K562 (cell line): ENCODE measurements around the gene WDR76. TPM values are rescaled to one million over a fixed set of nuclear protein-coding genes. Genes with fewer than 3 reads are reported as not detected.
A peak's percentile ranks its signal among the peaks of the same experiment; 100 is the strongest.

ENCODE experiments used
- ARID2 ChIP-seq: fragments of 450-650 bp; IDR thresholded peaks from 2 replicates; pipeline ENCODE4 v1.6.1; 2017; ENCODE audit warnings: antibody characterized with exemption, mild to moderate bottlenecking
- DPF2 ChIP-seq: fragments of 450-650 bp; IDR thresholded peaks from 2 replicates; pipeline ENCODE4 v1.6.1; 2016
- ELF2 ChIP-seq: fragments of 250-450 bp; sonication (Bioruptor Pico); IDR thresholded peaks from 2 replicates; pipeline ENCODE4 v1.5.0; 2021; ENCODE audit warnings: mild to moderate bottlenecking
- ETS2 ChIP-seq: IDR thresholded peaks from 2 replicates; pipeline ENCODE4 v1.6.1; 2016; ENCODE audit warnings: borderline replicate concordance, missing genetic modification characterization, mild to moderate bottlenecking, moderate library complexity, missing compliant biosample characterization; ENCODE audit not compliant: poor library complexity, severe bottlenecking
- FOXA3 ChIP-seq, 2 experiments: fragments of 450-650 bp in 1 of 2; sonication (generic) in 1 of 2; formaldehyde crosslinking; IDR thresholded peaks in 1 of 2; conservative IDR thresholded peaks in 1 of 2; 2 replicates each; pipeline versions ENCODE4 v1.4.0 to v1.8.0; 2020 to 2022; ENCODE audit warnings: mild to moderate bottlenecking in 2 of 2, missing genetic modification reagents in 1 of 2
- HNRNPL ChIP-seq: fragments of 200-400 bp; formaldehyde crosslinking; IDR thresholded peaks from 2 replicates; pipeline ENCODE4 v1.6.1; 2017; ENCODE audit warnings: low read depth, mild to moderate bottlenecking, low read length
- SOX6 ChIP-seq: fragments of 450-650 bp; IDR thresholded peaks from 2 replicates; pipeline ENCODE4 v1.6.1; 2014; ENCODE audit warnings: mild to moderate bottlenecking
- TCF3 ChIP-seq: sonication (generic); formaldehyde crosslinking; IDR thresholded peaks from 2 replicates; pipeline ENCODE4 v1.4.0; 2020; ENCODE audit warnings: mild to moderate bottlenecking, missing genetic modification reagents
- VEZF1 ChIP-seq: fragments of 200-800 bp; sonication (Bioruptor generic); IDR thresholded peaks from 2 replicates; pipeline ENCODE4 v1.6.1; 2017; ENCODE audit warnings: missing genetic modification characterization, missing compliant biosample characterization
- ZFX ChIP-seq: sonication (generic); formaldehyde crosslinking; IDR thresholded peaks from 2 replicates; pipeline ENCODE4 v1.8.0; 2022; ENCODE audit warnings: mild to moderate bottlenecking, missing genetic modification reagents, moderate library complexity
- ZNF507 ChIP-seq: conservative IDR thresholded peaks from 2 replicates; pipeline ENCODE4 v1.6.1; 2017; ENCODE audit warnings: missing genetic modification characterization, missing compliant biosample characterization
- ZNF668 ChIP-seq: fragments of 250-450 bp; sonication (Bioruptor Pico); IDR thresholded peaks from 2 replicates; pipeline ENCODE4 v1.8.0; 2022; ENCODE audit warnings: mild to moderate bottlenecking, inconsistent platforms
- ZNF75A ChIP-seq: fragments of 450-650 bp; formaldehyde crosslinking; IDR thresholded peaks from 2 replicates; pipeline ENCODE4 v1.4.0; 2020; ENCODE audit warnings: mild to moderate bottlenecking
- polyA plus RNA-seq, 8 experiments: library from polyadenylated mRNA; depleted of rRNA in 4 of 8; stranded (reverse) in 5 of 8; unstranded in 3 of 8; fragments of >200 nt; fragmentation: Nextera tagmentation in 2 of 8; fragmentation: Illumina TruSeq in 1 of 8; extraction: Ambion mirVana in 2 of 8; extraction: Trizol in 1 of 8; gene quantifications; 2 replicates each; pipeline versions ENCODE4 v1.2.1 to v1.2.3, GENCODE V29; 2011 to 2014; ENCODE audit warnings: inconsistent platforms in 1 of 8, missing spikeins in 1 of 8
- total RNA-seq, 7 experiments: library from RNA; depleted of rRNA in 6 of 7; stranded (reverse); fragments of >200 nt in 6 of 7; fragmentation: Illumina TruSeq in 2 of 7; extraction: Trizol in 2 of 7; gene quantifications; 2 replicates each; pipeline versions ENCODE4 v1.2.1 to v1.2.3, GENCODE V29; 2011 to 2021; ENCODE audit warnings: low replicate concordance in 1 of 7
- TF ChIP-seq, protein P1 (sequence below): fragments of 250-450 bp; sonication (Bioruptor Pico); IDR thresholded peaks from 2 replicates; pipeline ENCODE4 v1.4.0; 2020
- TF ChIP-seq, protein P2 (sequence below): sonication (generic); formaldehyde crosslinking; IDR thresholded peaks from 2 replicates; pipeline ENCODE4 v1.8.0; 2022; ENCODE audit warnings: mild to moderate bottlenecking, missing genetic modification reagents

The WDR76 gene
- total and polyA plus RNA-seq, 9 of the 15 experiments (the other 6 are each of a cell fraction or from before 2014, with no cell fraction given): 9.8 to 69.5 (median 44.4) TPM

DNA sequence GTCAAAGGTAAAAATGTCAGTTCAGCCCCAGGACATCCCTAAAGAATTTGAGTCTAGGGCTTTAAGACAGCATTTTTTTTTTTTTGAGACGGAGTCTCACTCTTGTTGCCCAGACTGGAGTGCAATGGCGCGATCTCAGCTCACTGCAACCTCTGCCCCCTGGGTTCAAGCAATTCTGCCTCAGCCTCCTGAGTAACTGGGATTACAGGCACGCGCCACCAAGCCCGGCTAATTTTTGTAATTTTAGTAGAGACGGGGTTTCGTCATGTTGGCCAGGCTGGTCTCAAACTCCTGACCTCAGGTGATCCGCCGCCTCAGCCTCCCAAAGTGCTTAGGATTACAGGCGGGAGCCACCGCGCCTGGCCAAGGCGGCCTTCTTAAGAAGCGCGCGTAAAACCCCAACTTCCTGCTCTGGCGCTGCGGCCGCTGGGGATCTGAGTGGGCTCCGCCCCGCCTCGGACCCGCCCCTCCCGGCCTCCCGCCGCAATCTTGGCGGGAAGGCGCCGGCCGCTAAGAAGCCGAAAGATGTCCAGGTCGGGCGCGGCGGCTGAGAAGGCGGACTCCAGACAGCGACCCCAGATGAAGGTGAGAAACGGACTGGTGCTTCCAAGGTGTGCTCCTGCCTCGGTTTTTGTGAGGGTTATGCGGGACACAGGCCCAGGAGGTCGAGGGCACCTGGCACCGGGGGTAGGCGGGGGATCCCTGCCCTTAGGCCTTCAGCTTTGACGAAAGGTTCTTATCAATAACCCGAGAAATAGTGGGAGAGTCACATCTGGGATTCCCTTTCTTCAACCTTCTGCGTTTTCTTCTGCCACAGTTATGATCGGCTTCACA, at the start of gene WDR76 (continued):
- TF ChIP-seq TCF3 (CRISPR knock-in tag) (no peak), ZNF668 (CRISPR knock-in tag) (peak; percentile 51; the same call in 1 of the 2 replicates), SOX6 (peak; percentile 41; the same call in 1 of the 2 replicates), ZFX (CRISPR knock-in tag) (peak; percentile 67), HNRNPL (no peak), VEZF1 (CRISPR knock-in tag) (peak; percentile 45), ZNF75A (CRISPR knock-in tag) (no peak), FOXA3 (CRISPR knock-in tag; conservative IDR thresholded peaks at IDR 0.05 in 1 of 2, IDR thresholded peaks at IDR 0.05 in 1 of 2) (peak in 1 of 2 experiments; percentile 84; a peak in 2 of 4 replicates), ELF2 (CRISPR knock-in tag) (0 out of 2 replicates have a peak, but pooled peaks have one; percentile 42), ETS2 (tag) (no peak), ZNF507 (tag) (no peak), DPF2 (peak; percentile 60), ARID2 (peak; percentile 19; the same call in 1 of the 2 replicates)
- TF ChIP-seq, protein P1, sequence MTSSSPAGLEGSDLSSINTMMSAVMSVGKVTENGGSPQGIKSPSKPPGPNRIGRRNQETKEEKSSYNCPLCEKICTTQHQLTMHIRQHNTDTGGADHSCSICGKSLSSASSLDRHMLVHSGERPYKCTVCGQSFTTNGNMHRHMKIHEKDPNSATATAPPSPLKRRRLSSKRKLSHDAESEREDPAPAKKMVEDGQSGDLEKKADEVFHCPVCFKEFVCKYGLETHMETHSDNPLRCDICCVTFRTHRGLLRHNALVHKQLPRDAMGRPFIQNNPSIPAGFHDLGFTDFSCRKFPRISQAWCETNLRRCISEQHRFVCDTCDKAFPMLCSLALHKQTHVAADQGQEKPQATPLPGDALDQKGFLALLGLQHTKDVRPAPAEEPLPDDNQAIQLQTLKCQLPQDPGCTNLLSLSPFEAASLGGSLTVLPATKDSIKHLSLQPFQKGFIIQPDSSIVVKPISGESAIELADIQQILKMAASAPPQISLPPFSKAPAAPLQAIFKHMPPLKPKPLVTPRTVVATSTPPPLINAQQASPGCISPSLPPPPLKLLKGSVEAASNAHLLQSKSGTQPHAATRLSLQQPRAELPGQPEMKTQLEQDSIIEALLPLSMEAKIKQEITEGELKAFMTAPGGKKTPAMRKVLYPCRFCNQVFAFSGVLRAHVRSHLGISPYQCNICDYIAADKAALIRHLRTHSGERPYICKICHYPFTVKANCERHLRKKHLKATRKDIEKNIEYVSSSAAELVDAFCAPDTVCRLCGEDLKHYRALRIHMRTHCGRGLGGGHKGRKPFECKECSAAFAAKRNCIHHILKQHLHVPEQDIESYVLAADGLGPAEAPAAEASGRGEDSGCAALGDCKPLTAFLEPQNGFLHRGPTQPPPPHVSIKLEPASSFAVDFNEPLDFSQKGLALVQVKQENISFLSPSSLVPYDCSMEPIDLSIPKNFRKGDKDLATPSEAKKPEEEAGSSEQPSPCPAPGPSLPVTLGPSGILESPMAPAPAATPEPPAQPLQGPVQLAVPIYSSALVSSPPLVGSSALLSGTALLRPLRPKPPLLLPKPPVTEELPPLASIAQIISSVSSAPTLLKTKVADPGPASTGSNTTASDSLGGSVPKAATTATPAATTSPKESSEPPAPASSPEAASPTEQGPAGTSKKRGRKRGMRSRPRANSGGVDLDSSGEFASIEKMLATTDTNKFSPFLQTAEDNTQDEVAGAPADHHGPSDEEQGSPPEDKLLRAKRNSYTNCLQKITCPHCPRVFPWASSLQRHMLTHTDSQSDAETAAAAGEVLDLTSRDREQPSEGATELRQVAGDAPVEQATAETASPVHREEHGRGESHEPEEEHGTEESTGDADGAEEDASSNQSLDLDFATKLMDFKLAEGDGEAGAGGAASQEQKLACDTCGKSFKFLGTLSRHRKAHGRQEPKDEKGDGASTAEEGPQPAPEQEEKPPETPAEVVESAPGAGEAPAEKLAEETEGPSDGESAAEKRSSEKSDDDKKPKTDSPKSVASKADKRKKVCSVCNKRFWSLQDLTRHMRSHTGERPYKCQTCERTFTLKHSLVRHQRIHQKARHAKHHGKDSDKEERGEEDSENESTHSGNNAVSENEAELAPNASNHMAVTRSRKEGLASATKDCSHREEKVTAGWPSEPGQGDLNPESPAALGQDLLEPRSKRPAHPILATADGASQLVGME: peak; percentile 81
- TF ChIP-seq, protein P2, sequence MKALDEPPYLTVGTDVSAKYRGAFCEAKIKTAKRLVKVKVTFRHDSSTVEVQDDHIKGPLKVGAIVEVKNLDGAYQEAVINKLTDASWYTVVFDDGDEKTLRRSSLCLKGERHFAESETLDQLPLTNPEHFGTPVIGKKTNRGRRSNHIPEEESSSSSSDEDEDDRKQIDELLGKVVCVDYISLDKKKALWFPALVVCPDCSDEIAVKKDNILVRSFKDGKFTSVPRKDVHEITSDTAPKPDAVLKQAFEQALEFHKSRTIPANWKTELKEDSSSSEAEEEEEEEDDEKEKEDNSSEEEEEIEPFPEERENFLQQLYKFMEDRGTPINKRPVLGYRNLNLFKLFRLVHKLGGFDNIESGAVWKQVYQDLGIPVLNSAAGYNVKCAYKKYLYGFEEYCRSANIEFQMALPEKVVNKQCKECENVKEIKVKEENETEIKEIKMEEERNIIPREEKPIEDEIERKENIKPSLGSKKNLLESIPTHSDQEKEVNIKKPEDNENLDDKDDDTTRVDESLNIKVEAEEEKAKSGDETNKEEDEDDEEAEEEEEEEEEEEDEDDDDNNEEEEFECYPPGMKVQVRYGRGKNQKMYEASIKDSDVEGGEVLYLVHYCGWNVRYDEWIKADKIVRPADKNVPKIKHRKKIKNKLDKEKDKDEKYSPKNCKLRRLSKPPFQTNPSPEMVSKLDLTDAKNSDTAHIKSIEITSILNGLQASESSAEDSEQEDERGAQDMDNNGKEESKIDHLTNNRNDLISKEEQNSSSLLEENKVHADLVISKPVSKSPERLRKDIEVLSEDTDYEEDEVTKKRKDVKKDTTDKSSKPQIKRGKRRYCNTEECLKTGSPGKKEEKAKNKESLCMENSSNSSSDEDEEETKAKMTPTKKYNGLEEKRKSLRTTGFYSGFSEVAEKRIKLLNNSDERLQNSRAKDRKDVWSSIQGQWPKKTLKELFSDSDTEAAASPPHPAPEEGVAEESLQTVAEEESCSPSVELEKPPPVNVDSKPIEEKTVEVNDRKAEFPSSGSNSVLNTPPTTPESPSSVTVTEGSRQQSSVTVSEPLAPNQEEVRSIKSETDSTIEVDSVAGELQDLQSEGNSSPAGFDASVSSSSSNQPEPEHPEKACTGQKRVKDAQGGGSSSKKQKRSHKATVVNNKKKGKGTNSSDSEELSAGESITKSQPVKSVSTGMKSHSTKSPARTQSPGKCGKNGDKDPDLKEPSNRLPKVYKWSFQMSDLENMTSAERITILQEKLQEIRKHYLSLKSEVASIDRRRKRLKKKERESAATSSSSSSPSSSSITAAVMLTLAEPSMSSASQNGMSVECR (CRISPR knock-in tag): peak; percentile 55; the same call in 1 of the 2 replicates
